DMS79 treated with DMSO at 0.1 percent for 48 hours (cell line): ENCODE results near the gene CHP2.
"Not testable (repeated sequence)": the region's sequence is repeated elsewhere in the genome, so short reads cannot be mapped to it uniquely, and the experiment has no call there.

Experiments used
- DNase-seq: peaks from one replicate; lab custom pipeline; 2025; lab: John Stamatoyannopoulos, UW

The CHP2 gene

GRCh38 chr16:23745263-23745662 is 9.6 kb upstream of the CHP2 start:
- DNase-seq, result no peak

- DNase-seq, result no peak
Observed at GRCh38 chr16:23748630-23749029, 6.2 kb upstream of the CHP2 start.

- DNase-seq, result not testable (repeated sequence)
Observed at GRCh38 chr16:23751053-23751452, 3.8 kb upstream of the CHP2 start.

- DNase-seq, result no peak
Observed at GRCh38 chr16:23753908-23754593, 775 bp upstream of the CHP2 start.

GRCh38 chr16:23755484-23755809 is 621 bp downstream of the CHP2 start:
- DNase-seq, result no peak

- DNase-seq, result no peak
Observed at GRCh38 chr16:23757116-23757515, 2.3 kb downstream of the CHP2 start.

- no peak for DNase-seq
Observed at GRCh38 chr16:23757937-23758619, 3.3 kb downstream of the CHP2 start.

GRCh38 chr16:23765933-23766332 is 11.1 kb downstream of the CHP2 start:
- no peak for DNase-seq

- no peak for DNase-seq
Observed at GRCh38 chr16:23768581-23768980, 13.8 kb downstream of the CHP2 start.

- no peak for DNase-seq
Observed at GRCh38 chr16:23771027-23771426, 16.2 kb downstream of the CHP2 start.

- DNase-seq, result no peak
Observed at GRCh38 chr16:23771642-23772041, 16.8 kb downstream of the CHP2 start.

- DNase-seq, result no peak
Observed at GRCh38 chr16:23773339-23773738, 18.5 kb downstream of the CHP2 start.

GRCh38 chr16:23781176-23781575 is 26.4 kb downstream of the CHP2 start:
- DNase-seq, result no peak

- no peak for DNase-seq
Observed at GRCh38 chr16:23784811-23785447, 30.1 kb downstream of the CHP2 start.

GRCh38 chr16:23785842-23786241 is 31.0 kb downstream of the CHP2 start:
- no peak for DNase-seq

GRCh38 chr16:23786964-23787561 is 32.2 kb downstream of the CHP2 start:
- no peak for DNase-seq

- no peak for DNase-seq
Observed at GRCh38 chr16:23788685-23789084, 33.9 kb downstream of the CHP2 start.

GRCh38 chr16:23795378-23795777 is 40.6 kb downstream of the CHP2 start:
- no peak for DNase-seq

GRCh38 chr16:23796941-23797340 is 42.1 kb downstream of the CHP2 start:
- DNase-seq, result no peak

- DNase-seq, result peak; percentile 10
Observed at GRCh38 chr16:23801378-23801777, 46.6 kb downstream of the CHP2 start.

- no peak for DNase-seq
Observed at GRCh38 chr16:23802776-23803175, 48.0 kb downstream of the CHP2 start.

GRCh38 chr16:23803591-23804123 is 48.8 kb downstream of the CHP2 start:
- DNase-seq, result no peak

- no peak for DNase-seq
Observed at GRCh38 chr16:23807028-23807427, 52.2 kb downstream of the CHP2 start.
